H1 (cell line): ENCODE measurements around the gene PSME2.

Experiments used
- POLR2A ChIP-seq, 2 experiments: IDR thresholded peaks; 1 replicate in 1 of 2; 2 replicates in 1 of 2; pipeline ENCODE4 v1.6.1; 2011; ENCODE audit warnings: low read depth in 2 of 2, low read length in 2 of 2, mild to moderate bottlenecking in 2 of 2; ENCODE audit errors: control extremely low read depth in 1 of 2
- TF ChIP-seq, protein P1 (sequence below), 3 experiments: IDR thresholded peaks; 1 replicate in 2 of 3; 2 replicates in 1 of 3; pipeline versions ENCODE4 v1.5.1 to v1.6.1; 2011; ENCODE audit warnings: low read length in 3 of 3, mild to moderate bottlenecking in 3 of 3, inconsistent platforms in 2 of 3, low read depth in 1 of 3, moderate library complexity in 1 of 3; ENCODE audit not compliant: insufficient read depth in 1 of 3; ENCODE audit errors: control extremely low read depth in 1 of 3
- TF ChIP-seq, protein P2 (sequence below): IDR thresholded peaks from 2 replicates; pipeline ENCODE4 v1.6.1; 2011; ENCODE audit warnings: low read length, improper control_type of control experiment
- TF ChIP-seq, protein P3 (sequence below): IDR thresholded peaks from 2 replicates; pipeline ENCODE4 v1.6.1; 2012; ENCODE audit warnings: inconsistent platforms

DNA sequence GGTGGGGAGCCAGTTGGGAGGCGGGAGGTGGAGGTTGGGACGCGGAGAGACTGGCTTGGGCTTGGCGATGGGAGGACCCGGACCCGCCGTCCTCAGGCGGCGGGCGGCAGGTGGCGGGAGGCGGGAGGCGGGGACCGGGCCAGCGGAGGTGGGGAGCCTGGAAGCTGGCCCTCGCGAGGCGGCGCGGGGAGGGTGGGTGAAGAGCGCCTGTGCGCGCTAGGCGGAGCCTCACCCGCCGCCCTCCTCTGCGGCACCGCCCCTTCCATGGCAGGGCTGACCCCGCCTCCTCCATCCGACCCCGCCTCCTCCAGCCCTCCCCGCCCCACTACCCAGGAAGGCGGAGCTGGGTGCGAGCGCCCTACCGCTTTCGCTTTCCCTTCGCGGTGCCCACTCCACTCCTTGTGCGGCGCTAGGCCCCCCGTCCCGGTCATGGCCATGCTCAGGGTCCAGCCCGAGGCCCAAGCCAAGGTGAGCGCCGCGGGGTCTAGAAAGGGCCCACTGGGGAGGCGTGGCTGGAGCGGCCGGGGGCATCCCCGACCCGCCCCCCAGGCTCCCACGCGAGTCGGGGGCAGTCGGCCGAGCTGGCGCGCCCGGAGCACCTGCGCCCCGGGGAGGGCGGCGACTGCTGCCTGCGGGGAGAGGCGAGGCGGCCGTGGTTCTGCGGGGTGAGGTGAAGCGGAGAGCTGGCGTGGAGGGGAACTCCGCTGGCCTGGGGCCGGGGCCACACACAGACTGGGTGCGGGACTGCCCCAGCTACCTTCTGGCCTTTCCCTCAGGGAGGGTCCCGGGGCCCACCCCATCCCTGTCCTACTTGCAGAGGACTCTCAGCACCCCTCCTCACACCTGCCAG, 10.4 kb downstream of the PSME2 start, which contains the start of gene PSME1:
- TF ChIP-seq, protein P1, sequence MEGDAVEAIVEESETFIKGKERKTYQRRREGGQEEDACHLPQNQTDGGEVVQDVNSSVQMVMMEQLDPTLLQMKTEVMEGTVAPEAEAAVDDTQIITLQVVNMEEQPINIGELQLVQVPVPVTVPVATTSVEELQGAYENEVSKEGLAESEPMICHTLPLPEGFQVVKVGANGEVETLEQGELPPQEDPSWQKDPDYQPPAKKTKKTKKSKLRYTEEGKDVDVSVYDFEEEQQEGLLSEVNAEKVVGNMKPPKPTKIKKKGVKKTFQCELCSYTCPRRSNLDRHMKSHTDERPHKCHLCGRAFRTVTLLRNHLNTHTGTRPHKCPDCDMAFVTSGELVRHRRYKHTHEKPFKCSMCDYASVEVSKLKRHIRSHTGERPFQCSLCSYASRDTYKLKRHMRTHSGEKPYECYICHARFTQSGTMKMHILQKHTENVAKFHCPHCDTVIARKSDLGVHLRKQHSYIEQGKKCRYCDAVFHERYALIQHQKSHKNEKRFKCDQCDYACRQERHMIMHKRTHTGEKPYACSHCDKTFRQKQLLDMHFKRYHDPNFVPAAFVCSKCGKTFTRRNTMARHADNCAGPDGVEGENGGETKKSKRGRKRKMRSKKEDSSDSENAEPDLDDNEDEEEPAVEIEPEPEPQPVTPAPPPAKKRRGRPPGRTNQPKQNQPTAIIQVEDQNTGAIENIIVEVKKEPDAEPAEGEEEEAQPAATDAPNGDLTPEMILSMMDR (IDR thresholded peaks at IDR 0.05; ENCODE audit: control extremely low read depth in 1 of 3, insufficient read depth in 1 of 3, low read depth in 1 of 3, low read length in 3 of 3): no peak
- peak; percentile 37 to 38; a peak in 1 of 3 replicates for TF ChIP-seq POLR2A (IDR thresholded peaks at IDR 0.05; ENCODE audit: control extremely low read depth in 1 of 2, low read depth in 2 of 2, low read length in 2 of 2)
- TF ChIP-seq, protein P2, sequence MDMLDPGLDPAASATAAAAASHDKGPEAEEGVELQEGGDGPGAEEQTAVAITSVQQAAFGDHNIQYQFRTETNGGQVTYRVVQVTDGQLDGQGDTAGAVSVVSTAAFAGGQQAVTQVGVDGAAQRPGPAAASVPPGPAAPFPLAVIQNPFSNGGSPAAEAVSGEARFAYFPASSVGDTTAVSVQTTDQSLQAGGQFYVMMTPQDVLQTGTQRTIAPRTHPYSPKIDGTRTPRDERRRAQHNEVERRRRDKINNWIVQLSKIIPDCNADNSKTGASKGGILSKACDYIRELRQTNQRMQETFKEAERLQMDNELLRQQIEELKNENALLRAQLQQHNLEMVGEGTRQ: no peak
- TF ChIP-seq, protein P3, sequence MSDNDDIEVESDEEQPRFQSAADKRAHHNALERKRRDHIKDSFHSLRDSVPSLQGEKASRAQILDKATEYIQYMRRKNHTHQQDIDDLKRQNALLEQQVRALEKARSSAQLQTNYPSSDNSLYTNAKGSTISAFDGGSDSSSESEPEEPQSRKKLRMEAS: no peak
